Rectal smooth muscle tissue (tissue), 1 donor: ENCODE results near the gene NEURL1.
"Not testable (repeated sequence)": the region's sequence is repeated elsewhere in the genome, so short reads cannot be mapped to it uniquely, and the experiment has no call there.

Experiments
- H3K27ac ChIP-seq: one replicate; pipeline ENCODE4 v1.7.0; 2013; ENCODE audit warnings: low read depth, low read length, inconsistent platforms
- H3K27me3 ChIP-seq: one replicate; pipeline ENCODE4 v1.7.0; 2013; ENCODE audit warnings: low read length; ENCODE audit not compliant: control insufficient read depth, insufficient read depth
- H3K36me3 ChIP-seq: one replicate; pipeline ENCODE4 v1.7.0; 2013; ENCODE audit warnings: low read length; ENCODE audit not compliant: control insufficient read depth, insufficient read depth
- H3K4me1 ChIP-seq: one replicate; pipeline ENCODE4 v1.7.0; 2013; ENCODE audit warnings: low read length; ENCODE audit not compliant: control insufficient read depth, insufficient read depth
- H3K4me3 ChIP-seq: one replicate; pipeline ENCODE4 v1.7.0; 2013; ENCODE audit warnings: low read length
- H3K9ac ChIP-seq: one replicate; pipeline ENCODE4 v1.7.0; 2013; ENCODE audit warnings: low read length

Gene NEURL1

GRCh38 chr10:103598654-103599115 lies 105.2 kb downstream of the NEURL1 start:
- Histone ChIP-seq H3K9ac (no peak overlapping the region), H3K27me3 (no peaks in the 10 kb centered on the region), H3K4me3 (no peak overlapping the region), H3K27ac (no peak overlapping the region), H3K36me3 (peaks cover 13% of the 10 kb centered on the region), H3K4me1 (no peaks in the 10 kb centered on the region)

GRCh38 chr10:103599211-103599610 lies 105.7 kb downstream of the NEURL1 start:
- no peaks in the 10 kb centered on the region for H3K4me1 ChIP-seq
- H3K27ac ChIP-seq, result no peak overlapping the region
- H3K36me3 ChIP-seq, result peaks cover 16% of the 10 kb centered on the region
- H3K27me3 ChIP-seq, result no peaks in the 10 kb centered on the region
- no peak overlapping the region for H3K9ac ChIP-seq
- H3K4me3 ChIP-seq, result no peak overlapping the region

GRCh38 chr10:103599907-103600306 lies 106.4 kb downstream of the NEURL1 start:
- Histone ChIP-seq H3K9ac (no peak overlapping the region), H3K27me3 (no peaks in the 10 kb centered on the region), H3K36me3 (peaks cover 20% of the 10 kb centered on the region), H3K4me3 (no peak overlapping the region), H3K4me1 (no peaks in the 10 kb centered on the region), H3K27ac (no peak overlapping the region)

- no peak overlapping the region for H3K27ac ChIP-seq
- peaks cover 20% of the 10 kb centered on the region for H3K36me3 ChIP-seq
- no peak overlapping the region for H3K9ac ChIP-seq
These were observed 106.8 kb downstream of the NEURL1 start for GRCh38 chr10:103600325-103600724.

GRCh38 chr10:103600956-103601569 lies 107.6 kb downstream of the NEURL1 start:
- Histone ChIP-seq H3K4me3 (no peak overlapping the region), H3K9ac (no peak overlapping the region), H3K36me3 (peaks cover 20% of the 10 kb centered on the region), H3K4me1 (no peaks in the 10 kb centered on the region), H3K27me3 (no peaks in the 10 kb centered on the region), H3K27ac (no peak overlapping the region)

More at GRCh38 chr10:103600325-103600724, 106.8 kb downstream of the NEURL1 start:
- Histone ChIP-seq H3K4me3 (no peak overlapping the region), H3K27me3 (no peaks in the 10 kb centered on the region), H3K4me1 (no peaks in the 10 kb centered on the region)

- Histone ChIP-seq H3K27ac (no peak overlapping the region), H3K4me1 (no peaks in the 10 kb centered on the region), H3K9ac (no peak overlapping the region), H3K4me3 (no peak overlapping the region), H3K36me3 (peaks cover 20% of the 10 kb centered on the region), H3K27me3 (no peaks in the 10 kb centered on the region)
These were observed 108.7 kb downstream of the NEURL1 start for GRCh38 chr10:103602028-103602851.

GRCh38 chr10:103602852-103603155 lies 109.3 kb downstream of the NEURL1 start:
- Histone ChIP-seq H3K36me3 (peaks cover 20% of the 10 kb centered on the region), H3K27ac (no peak overlapping the region), H3K9ac (no peak overlapping the region), H3K27me3 (no peaks in the 10 kb centered on the region), H3K4me3 (no peak overlapping the region), H3K4me1 (no peaks in the 10 kb centered on the region)

GRCh38 chr10:103603382-103603781 lies 109.9 kb downstream of the NEURL1 start:
- no peaks in the 10 kb centered on the region for H3K4me1 ChIP-seq
- no peak overlapping the region for H3K4me3 ChIP-seq
- no peak overlapping the region for H3K27ac ChIP-seq
- H3K9ac ChIP-seq, result no peak overlapping the region
- H3K27me3 ChIP-seq, result no peaks in the 10 kb centered on the region
- H3K36me3 ChIP-seq, result peaks cover 20% of the 10 kb centered on the region

GRCh38 chr10:103605359-103606096 lies 112.0 kb downstream of the NEURL1 start:
- Histone ChIP-seq H3K27me3 (no peaks in the 10 kb centered on the region), H3K9ac (no peak overlapping the region), H3K4me1 (no peaks in the 10 kb centered on the region), H3K36me3 (peaks cover 34% of the 10 kb centered on the region), H3K27ac (no peak overlapping the region), H3K4me3 (no peak overlapping the region)

GRCh38 chr10:103606097-103606438 lies 112.6 kb downstream of the NEURL1 start:
- peaks cover 38% of the 10 kb centered on the region for H3K36me3 ChIP-seq
- H3K27me3 ChIP-seq, H3K9ac ChIP-seq, H3K4me3 ChIP-seq, H3K4me1 ChIP-seq, H3K27ac ChIP-seq: not testable (repeated sequence)

GRCh38 chr10:103607051-103607450 lies 113.5 kb downstream of the NEURL1 start:
- H3K27me3 ChIP-seq, H3K9ac ChIP-seq, H3K4me3 ChIP-seq, H3K4me1 ChIP-seq, H3K27ac ChIP-seq: not testable (repeated sequence)
- peaks cover 39% of the 10 kb centered on the region for H3K36me3 ChIP-seq

- H3K27me3 ChIP-seq, H3K4me1 ChIP-seq, H3K4me3 ChIP-seq, H3K9ac ChIP-seq, H3K27ac ChIP-seq: not testable (repeated sequence)
- H3K36me3 ChIP-seq, result peaks cover 41% of the 10 kb centered on the region
These were observed 114.6 kb downstream of the NEURL1 start for GRCh38 chr10:103608056-103608455.
